GM12878 (cell line): ENCODE data around the gene PIK3C3. TPM values are rescaled to one million over a fixed set of nuclear protein-coding genes. Genes with fewer than 3 reads are reported as not detected.

Experiments used
- ATAC-seq: fragments of 200-7000 bp; cut with Tn5 transposase; 3 replicates; pipeline ENCODE4 v1.9.1; 2020; ENCODE audit warnings: mild to moderate bottlenecking, moderate library complexity
- BruUV-seq: library from RNA; stranded (reverse); fragments of 400-500 nt; replicated peaks from 2 replicates; lab custom pipeline; 2021; lab: Mats Ljungman, UMichigan
- CTCF ChIA-PET: fragments of 300-600 bp; sonication (Branson Sonifier 250); formaldehyde crosslinking; extraction: SDS; loops from one replicate; lab custom pipeline; 2021; ENCODE audit warnings: inconsistent platforms; lab: Yijun Ruan, JAX
- POLR2A ChIA-PET: fragments of 350-600 bp; formaldehyde crosslinking; extraction: SDS; loops from one replicate; lab custom pipeline; 2021; ENCODE audit warnings: inconsistent platforms; lab: Charles Lee
- RAD21 ChIA-PET: fragments of 300-600 bp; sonication (Branson Sonifier 250); formaldehyde crosslinking; loops from one replicate; lab custom pipeline; 2023; ENCODE audit warnings: antibody characterized with exemption; ENCODE audit not compliant: unreplicated experiment; lab: Charles Lee
- SMC1A ChIA-PET: fragments of 300-600 bp; sonication (Branson Sonifier 250); formaldehyde crosslinking; loops from one replicate; lab custom pipeline; 2023; ENCODE audit not compliant: unreplicated experiment, uncharacterized antibody; lab: Charles Lee
- DNase-seq: peaks from one replicate; pipeline ENCODE4 v3.0.0-alpha.2; 2011; ENCODE audit warnings: low read depth, low spot score
- FAIRE-seq: peaks from 3 replicates; lab custom pipeline; 2011; peaks lifted over from hg19 to GRCh38; lab: Jason Lieb, UNC
- H2AFZ ChIP-seq: 2 replicates; pipeline ENCODE4 v1.6.0; 2011; ENCODE audit warnings: low read depth, low read length, control low read depth; ENCODE audit not compliant: control insufficient read depth
- H3K27ac ChIP-seq: 2 replicates; pipeline ENCODE4 v1.5.1; 2011; ENCODE audit warnings: control low read depth; ENCODE audit not compliant: control insufficient read depth, insufficient read depth
- H3K27me3 ChIP-seq, 2 experiments: replicated peaks in 1 of 2; 2 replicates each; pipeline versions ENCODE4 v1.6.0 to v1.6.1; 2011; ENCODE audit warnings: low read length in 1 of 2; ENCODE audit not compliant: control insufficient read depth in 2 of 2, insufficient read depth in 2 of 2
- H3K36me3 ChIP-seq, 2 experiments: 2 replicates each; pipeline ENCODE4 v1.5.1; 2011; ENCODE audit warnings: low read length in 1 of 2; ENCODE audit not compliant: control insufficient read depth in 2 of 2, insufficient read depth in 2 of 2
- H3K4me1 ChIP-seq: 2 replicates; pipeline ENCODE4 v1.6.1; 2011; ENCODE audit warnings: mild to moderate bottlenecking, low read length, moderate library complexity, mixed read lengths; ENCODE audit not compliant: control insufficient read depth, insufficient read depth
- H3K4me2 ChIP-seq: 2 replicates; pipeline ENCODE4 v1.6.0; 2011; ENCODE audit warnings: control low read depth; ENCODE audit not compliant: control insufficient read depth, insufficient read depth
- H3K4me3 ChIP-seq: fragments of 200-600 bp; sonication (generic); 2 replicates; pipeline ENCODE4 v1.5.1; 2016
- H3K79me2 ChIP-seq: 2 replicates; pipeline ENCODE4 v1.6.0; 2011; ENCODE audit warnings: low read length; ENCODE audit not compliant: control insufficient read depth, insufficient read depth
- H3K9ac ChIP-seq: 2 replicates; pipeline ENCODE4 v1.8.0; 2011; ENCODE audit warnings: low read length, control low read depth, mixed read lengths; ENCODE audit not compliant: control insufficient read depth, insufficient read depth
- H3K9me3 ChIP-seq: replicated peaks from 3 replicates; pipeline ENCODE4 v1.5.1; 2011; ENCODE audit warnings: mild to moderate bottlenecking, low read length; ENCODE audit not compliant: control insufficient read depth, insufficient read depth
- H4K20me1 ChIP-seq: 2 replicates; pipeline ENCODE4 v1.6.0; 2011; ENCODE audit not compliant: control insufficient read depth, insufficient read depth
- CBX5 ChIP-seq: sonication (generic); IDR thresholded peaks from 2 replicates; pipeline ENCODE4 v1.6.1; 2016; ENCODE audit warnings: low read depth, moderate library complexity, mild to moderate bottlenecking, inconsistent platforms
- CEBPZ ChIP-seq: fragments of 150-350 bp; IDR thresholded peaks from 2 replicates; pipeline ENCODE4 v1.6.1; 2016; ENCODE audit warnings: low read depth, low read length
- GATAD2B ChIP-seq: fragments of 450-650 bp; conservative IDR thresholded peaks from 2 replicates; pipeline ENCODE4 v1.6.1; 2017; ENCODE audit warnings: low read depth, mild to moderate bottlenecking, moderate library complexity
- HDAC6 ChIP-seq: fragments of 200-600 bp; sonication (generic); IDR thresholded peaks from one replicate; pipeline ENCODE4 v1.8.0; 2017; ENCODE audit warnings: antibody characterized with exemption; ENCODE audit not compliant: unreplicated experiment
- MTA2 ChIP-seq: fragments of 450-650 bp; IDR thresholded peaks from 2 replicates; pipeline ENCODE4 v1.6.1; 2016; ENCODE audit warnings: low read depth, mild to moderate bottlenecking, moderate library complexity
- RELA ChIP-seq: fragments of 450-650 bp; IDR thresholded peaks from 2 replicates; pipeline ENCODE4 v1.8.0; 2014; ENCODE audit warnings: borderline replicate concordance; ENCODE audit not compliant: partially characterized antibody
- SMAD5 ChIP-seq: IDR thresholded peaks from 2 replicates; pipeline ENCODE4 v1.6.1; 2016; ENCODE audit warnings: antibody characterized with exemption, low read depth
- SRF ChIP-seq, 2 experiments: IDR thresholded peaks; 2 replicates each; pipeline ENCODE4 v1.6.1; 2011; ENCODE audit warnings: low read depth in 2 of 2, low read length in 2 of 2, mild to moderate bottlenecking in 1 of 2, moderate library complexity in 1 of 2
- TAF1 ChIP-seq: IDR thresholded peaks from 2 replicates; pipeline ENCODE4 v1.6.1; 2011; ENCODE audit warnings: mild to moderate bottlenecking, low read depth, low read length, borderline replicate concordance
- TCF12 ChIP-seq: IDR thresholded peaks from 2 replicates; pipeline ENCODE4 v1.6.1; 2011; ENCODE audit warnings: low read depth, mild to moderate bottlenecking, low read length
- USF1 ChIP-seq: IDR thresholded peaks from 2 replicates; pipeline ENCODE4 v1.6.1; 2011; ENCODE audit warnings: borderline replicate concordance, low read depth, mild to moderate bottlenecking, moderate library complexity, mixed read lengths, low read length; ENCODE audit not compliant: insufficient read depth; ENCODE audit errors: extremely low read length
- ZBTB33 ChIP-seq: fragments of 450-650 bp; IDR thresholded peaks from 2 replicates; pipeline ENCODE4 v1.6.1; 2017; ENCODE audit warnings: mild to moderate bottlenecking
- WGBS: methylation state at CpG from one replicate; pipeline ENCODE4 v1.1.6; 2016; ENCODE audit warnings: low lambda C conversion rate; ENCODE audit not compliant: insufficient replicate concordance, insufficient coverage; ENCODE audit errors: missing lambda C conversion rate; 5-methylcytosine and 5-hydroxymethylcytosine counted together
- in situ Hi-C: fragments of 300-500 bp; cut with MboI; formaldehyde crosslinking; loops from 9 replicates; pipeline ENCODE4 v1.14.3; 2018; ENCODE audit warnings: mixed read lengths
- intact Hi-C: fragments of 100-400 bp; cut with micrococcal nuclease; formaldehyde crosslinking; loops from one replicate; pipeline ENCODE4 v1.14.2; 2022; ENCODE audit not compliant: unreplicated experiment
- polyA plus RNA-seq, 11 experiments: library from polyadenylated mRNA; depleted of rRNA in 4 of 11; unstranded in 6 of 11; stranded (reverse) in 5 of 11; fragments of >200 nt; fragmentation: Nextera tagmentation in 4 of 11; fragmentation: Illumina TruSeq in 1 of 11; extraction: Ambion mirVana in 4 of 11; extraction: Trizol in 1 of 11; gene quantifications; 1 replicate in 1 of 11; 2 replicates in 10 of 11; pipeline versions ENCODE4 v1.2.1 to v1.2.3, GENCODE V29; 2011 to 2016; ENCODE audit warnings: inconsistent platforms in 2 of 11, missing spikeins in 2 of 11, low read depth in 1 of 11
- total RNA-seq, 4 experiments: library from RNA; depleted of rRNA in 3 of 4; stranded (reverse); fragments of >200 nt in 3 of 4; fragmentation: Illumina TruSeq in 1 of 4; extraction: Trizol in 1 of 4; gene quantifications; 2 replicates each; pipeline versions ENCODE4 v1.2.1 to v1.2.3, GENCODE V29; 2013 to 2021

Gene PIK3C3
- total and polyA plus RNA-seq, 10 of the 15 experiments (the other 5 are each of a cell fraction or from before 2014, with no cell fraction given) = 14.4 to 131 (median 32.4) TPM

- H3K27ac ChIP-seq = no peak overlapping the region
- SMC1A ChIA-PET = interaction anchor here (1.2 kb wide), 1 partner anchor 9 kb away, joined by 3 read pairs; no protein-coding TSS in a partner anchor
- TF ChIP-seq RELA (no peak), USF1 (no peak), CEBPZ (no peak), ZBTB33 (no peak), TCF12 (no peak), SMAD5 (no peak), TAF1 (no peak), SRF (IDR thresholded peaks at IDR 0.05; ENCODE audit: low read depth in 2 of 2, low read length in 2 of 2) (no peak), MTA2 (no peak), GATAD2B (no peak), HDAC6 (no peak), CBX5 (no peak)
- no peak overlapping the region for H3K9ac ChIP-seq
- H3K9me3 ChIP-seq = no peaks in the 10 kb centered on the region
- POLR2A ChIA-PET = no interaction called here
- no peak overlapping the region for H2AFZ ChIP-seq
- no peaks in the 10 kb centered on the region for H3K27me3 ChIP-seq
- RAD21 ChIA-PET = interaction anchor here (0.8 kb wide), 1 partner anchor 9 kb away, joined by 3 read pairs; no protein-coding TSS in a partner anchor
- FAIRE-seq (no peak), DNase-seq (no peak), ATAC-seq (no peak)
- no peaks in the 10 kb centered on the region for H4K20me1 ChIP-seq
- peaks cover 0 to 11% of the 10 kb centered on the region in 2 experiments; a peak in 3 of 4 replicates for H3K36me3 ChIP-seq
- no TSS peak for BruUV-seq
- CTCF ChIA-PET = interaction anchor here (3.1 to 4.4 kb wide), 2 partner anchors 8 to 17 kb away, joined by 20 to 21 read pairs; no protein-coding TSS in a partner anchor
- WGBS = 94% methylated on average over 1 of the region's 1 CpG
- H3K4me3 ChIP-seq = no peak overlapping the region
- no peaks in the 10 kb centered on the region for H3K4me1 ChIP-seq
- in situ Hi-C loops (no loop called here), intact Hi-C loops (no loop called here)
- no peak overlapping the region for H3K4me2 ChIP-seq
- no peaks in the 10 kb centered on the region for H3K79me2 ChIP-seq
These were observed 90.3 kb downstream of the PIK3C3 start for GRCh38 chr18:42045346-42045745.
